Panc1 (cell line): ENCODE data around the gene OR6C2. TPM values are rescaled to one million over a fixed set of nuclear protein-coding genes. Genes with fewer than 3 reads are reported as not detected.

Source experiments
- ATAC-seq: fragments of 200-7000 bp; cut with Tn5 transposase; 2 replicates; pipeline ENCODE4 v1.9.1; 2020; ENCODE audit warnings: mild to moderate bottlenecking, moderate library complexity
- BruUV-seq: library from RNA; stranded (reverse); fragments of 400-500 nt; replicated peaks from 2 replicates; lab custom pipeline; 2021; lab: Mats Ljungman, UMichigan
- CTCF ChIA-PET: fragments of 300-600 bp; sonication (Branson Sonifier 250); formaldehyde crosslinking; loops from one replicate; lab custom pipeline; 2022; ENCODE audit warnings: antibody characterized with exemption; lab: Charles Lee
- POLR2A ChIA-PET: fragments of 300-600 bp; sonication (Branson Sonifier 250); formaldehyde crosslinking; loops from one replicate; lab custom pipeline; 2022; ENCODE audit warnings: antibody characterized with exemption; lab: Charles Lee
- DNase-seq: peaks from one replicate; pipeline ENCODE4 v3.0.0-alpha.2; 2010; ENCODE audit warnings: low read depth, low spot score
- H3K27ac ChIP-seq: 2 replicates; pipeline ENCODE4 v1.5.1; 2011; ENCODE audit warnings: mild to moderate bottlenecking, low read length, inconsistent platforms
- H3K27me3 ChIP-seq: fragments of 200-500 bp; sonication (Bioruptor generic); 2 replicates; pipeline ENCODE4 v1.6.0; 2014; ENCODE audit warnings: low read length, inconsistent platforms; ENCODE audit not compliant: control insufficient read depth, insufficient read depth
- H3K36me3 ChIP-seq: fragments of 200-500 bp; sonication (Bioruptor generic); 2 replicates; pipeline ENCODE4 v1.5.1; 2014; ENCODE audit warnings: inconsistent platforms, mild to moderate bottlenecking, low read length, moderate library complexity; ENCODE audit not compliant: control insufficient read depth, insufficient read depth
- H3K4me1 ChIP-seq: 2 replicates; pipeline ENCODE4 v1.5.1; 2011; ENCODE audit warnings: inconsistent platforms, mild to moderate bottlenecking, low read length, moderate library complexity; ENCODE audit not compliant: control insufficient read depth, insufficient read depth
- H3K4me3 ChIP-seq, 2 experiments: 2 replicates each; pipeline ENCODE4 v1.5.1; 2011 to 2012; ENCODE audit warnings: low read depth in 2 of 2, low read length in 2 of 2, mild to moderate bottlenecking in 2 of 2, inconsistent platforms in 1 of 2, moderate library complexity in 1 of 2
- H3K9me3 ChIP-seq: fragments of 200-500 bp; sonication (Bioruptor generic); 2 replicates; pipeline ENCODE4 v1.5.1; 2014; ENCODE audit warnings: low read depth, mild to moderate bottlenecking, inconsistent platforms, low read length, moderate library complexity; ENCODE audit not compliant: control insufficient read depth, insufficient read depth
- POLR2AphosphoS5 ChIP-seq: IDR thresholded peaks from 2 replicates; pipeline ENCODE4 v1.6.1; 2012; ENCODE audit warnings: mild to moderate bottlenecking, low read depth, low read length, moderate library complexity
- SIN3A ChIP-seq: IDR thresholded peaks from 2 replicates; pipeline ENCODE4 v1.6.1; 2012; ENCODE audit warnings: low read depth, mild to moderate bottlenecking, low read length, moderate library complexity, borderline replicate concordance; ENCODE audit not compliant: insufficient read depth
- TCF7L2 ChIP-seq: IDR thresholded peaks from 2 replicates; pipeline ENCODE4 v1.6.1; 2011; ENCODE audit warnings: mild to moderate bottlenecking, low read depth, low read length, inconsistent platforms
- in situ Hi-C: cut with HindIII; loops from 2 replicates; pipeline ENCODE4 v1.10.0; 2016; ENCODE audit warnings: low sequenced_read_pairs, low pct_unique_long_range_greater_than_20kb
- intact Hi-C: fragments of 100-400 bp; cut with micrococcal nuclease; formaldehyde crosslinking; loops from one replicate; pipeline ENCODE4 v1.10.0; 2022; ENCODE audit not compliant: unreplicated experiment
- total RNA-seq: library from RNA; stranded (reverse); gene quantifications from one replicate; pipeline ENCODE4 v1.2.1, GENCODE V29; 2021; ENCODE audit not compliant: unreplicated experiment
- TF ChIP-seq, protein P1 (sequence below), 2 experiments: IDR thresholded peaks; 2 replicates each; pipeline ENCODE4 v1.6.1; 2011 to 2012; ENCODE audit warnings: low read depth in 2 of 2, control low read depth in 1 of 2, low read length in 1 of 2, mild to moderate bottlenecking in 1 of 2, moderate library complexity in 1 of 2; ENCODE audit not compliant: insufficient read depth in 1 of 2
- TF ChIP-seq, protein P2 (sequence below): fragments of 450-650 bp; IDR thresholded peaks from 2 replicates; pipeline ENCODE4 v1.5.1; 2017; ENCODE audit warnings: mild to moderate bottlenecking

OR6C2 gene
- total RNA-seq, 1 experiment from 2014 or later: not detected

DNA sequence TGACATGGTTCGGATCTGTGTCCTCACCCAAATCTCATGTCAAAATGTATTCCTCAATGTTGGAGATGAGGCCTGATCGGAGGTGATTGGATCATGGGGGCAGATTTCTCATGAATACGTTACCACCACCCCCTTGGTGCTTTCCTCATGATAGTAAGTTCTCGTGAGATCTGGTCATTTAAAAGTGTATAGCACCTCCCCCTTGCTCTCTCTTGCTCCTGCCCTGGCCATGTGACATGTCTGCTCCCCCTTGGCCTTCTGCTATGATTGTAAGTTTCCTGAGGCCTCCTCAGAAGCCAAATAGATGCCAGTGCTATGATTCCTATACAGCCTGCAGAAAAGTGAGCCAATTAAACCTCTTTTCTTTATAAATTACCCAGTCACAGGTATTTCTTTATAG is 55.4 kb downstream of the OR6C2 start:
- intact Hi-C loops: no loop called here
- ChIA-PET CTCF (no interaction called here), POLR2A (no interaction called here)
- TF ChIP-seq TCF7L2: no peak
- no peak for TF ChIP-seq SIN3A
- TF ChIP-seq, protein P1, sequence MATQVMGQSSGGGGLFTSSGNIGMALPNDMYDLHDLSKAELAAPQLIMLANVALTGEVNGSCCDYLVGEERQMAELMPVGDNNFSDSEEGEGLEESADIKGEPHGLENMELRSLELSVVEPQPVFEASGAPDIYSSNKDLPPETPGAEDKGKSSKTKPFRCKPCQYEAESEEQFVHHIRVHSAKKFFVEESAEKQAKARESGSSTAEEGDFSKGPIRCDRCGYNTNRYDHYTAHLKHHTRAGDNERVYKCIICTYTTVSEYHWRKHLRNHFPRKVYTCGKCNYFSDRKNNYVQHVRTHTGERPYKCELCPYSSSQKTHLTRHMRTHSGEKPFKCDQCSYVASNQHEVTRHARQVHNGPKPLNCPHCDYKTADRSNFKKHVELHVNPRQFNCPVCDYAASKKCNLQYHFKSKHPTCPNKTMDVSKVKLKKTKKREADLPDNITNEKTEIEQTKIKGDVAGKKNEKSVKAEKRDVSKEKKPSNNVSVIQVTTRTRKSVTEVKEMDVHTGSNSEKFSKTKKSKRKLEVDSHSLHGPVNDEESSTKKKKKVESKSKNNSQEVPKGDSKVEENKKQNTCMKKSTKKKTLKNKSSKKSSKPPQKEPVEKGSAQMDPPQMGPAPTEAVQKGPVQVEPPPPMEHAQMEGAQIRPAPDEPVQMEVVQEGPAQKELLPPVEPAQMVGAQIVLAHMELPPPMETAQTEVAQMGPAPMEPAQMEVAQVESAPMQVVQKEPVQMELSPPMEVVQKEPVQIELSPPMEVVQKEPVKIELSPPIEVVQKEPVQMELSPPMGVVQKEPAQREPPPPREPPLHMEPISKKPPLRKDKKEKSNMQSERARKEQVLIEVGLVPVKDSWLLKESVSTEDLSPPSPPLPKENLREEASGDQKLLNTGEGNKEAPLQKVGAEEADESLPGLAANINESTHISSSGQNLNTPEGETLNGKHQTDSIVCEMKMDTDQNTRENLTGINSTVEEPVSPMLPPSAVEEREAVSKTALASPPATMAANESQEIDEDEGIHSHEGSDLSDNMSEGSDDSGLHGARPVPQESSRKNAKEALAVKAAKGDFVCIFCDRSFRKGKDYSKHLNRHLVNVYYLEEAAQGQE (IDR thresholded peaks at IDR 0.05; ENCODE audit: insufficient read depth in 1 of 2, low read depth in 2 of 2, low read length in 1 of 2): no peak
- TF ChIP-seq POLR2AphosphoS5: no peak
- TF ChIP-seq, protein P2, sequence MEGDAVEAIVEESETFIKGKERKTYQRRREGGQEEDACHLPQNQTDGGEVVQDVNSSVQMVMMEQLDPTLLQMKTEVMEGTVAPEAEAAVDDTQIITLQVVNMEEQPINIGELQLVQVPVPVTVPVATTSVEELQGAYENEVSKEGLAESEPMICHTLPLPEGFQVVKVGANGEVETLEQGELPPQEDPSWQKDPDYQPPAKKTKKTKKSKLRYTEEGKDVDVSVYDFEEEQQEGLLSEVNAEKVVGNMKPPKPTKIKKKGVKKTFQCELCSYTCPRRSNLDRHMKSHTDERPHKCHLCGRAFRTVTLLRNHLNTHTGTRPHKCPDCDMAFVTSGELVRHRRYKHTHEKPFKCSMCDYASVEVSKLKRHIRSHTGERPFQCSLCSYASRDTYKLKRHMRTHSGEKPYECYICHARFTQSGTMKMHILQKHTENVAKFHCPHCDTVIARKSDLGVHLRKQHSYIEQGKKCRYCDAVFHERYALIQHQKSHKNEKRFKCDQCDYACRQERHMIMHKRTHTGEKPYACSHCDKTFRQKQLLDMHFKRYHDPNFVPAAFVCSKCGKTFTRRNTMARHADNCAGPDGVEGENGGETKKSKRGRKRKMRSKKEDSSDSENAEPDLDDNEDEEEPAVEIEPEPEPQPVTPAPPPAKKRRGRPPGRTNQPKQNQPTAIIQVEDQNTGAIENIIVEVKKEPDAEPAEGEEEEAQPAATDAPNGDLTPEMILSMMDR: no peak
- ATAC-seq (no peak), DNase-seq (no peak)
- H3K36me3 ChIP-seq: no peaks in the 10 kb centered on the region
- no peaks in the 10 kb centered on the region for H3K9me3 ChIP-seq
- no peaks in the 10 kb centered on the region for H3K4me1 ChIP-seq
- peaks cover 2% of the 10 kb centered on the region; the same call in 1 of the 2 replicates for H3K27me3 ChIP-seq
- no TSS peak for BruUV-seq
- H3K27ac ChIP-seq: no peak overlapping the region
- no peak overlapping the region for H3K4me3 ChIP-seq
- in situ Hi-C loops: no loop called here

DNA sequence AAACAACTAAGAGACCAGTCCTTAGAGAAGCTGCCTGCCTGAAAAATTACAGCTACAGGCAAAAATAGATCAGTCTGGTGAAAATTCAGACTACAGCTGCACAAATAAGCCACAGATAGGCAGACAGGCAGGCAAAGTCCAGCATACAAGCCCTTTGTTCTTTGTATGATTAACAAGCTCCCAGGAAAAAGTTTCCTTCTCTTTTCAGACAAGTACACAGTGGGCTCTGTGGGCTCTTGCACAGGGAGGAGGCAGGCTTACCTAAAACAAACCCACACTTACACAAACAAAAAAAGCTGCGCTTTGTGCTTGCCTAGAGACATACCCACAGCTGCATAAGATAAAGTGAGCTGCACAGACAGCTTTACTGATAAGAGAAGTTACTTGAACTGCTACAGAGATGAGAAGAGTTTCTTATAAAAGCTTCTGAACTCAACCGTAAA is 56.0 kb downstream of the OR6C2 start:
- Histone ChIP-seq H3K27me3 (peaks cover 2% of the 10 kb centered on the region; the same call in 1 of the 2 replicates), H3K4me1 (no peaks in the 10 kb centered on the region), H3K36me3 (no peaks in the 10 kb centered on the region), H3K27ac (no peak overlapping the region), H3K9me3 (no peaks in the 10 kb centered on the region), H3K4me3 (no peak overlapping the region)
- no TSS peak for BruUV-seq
- POLR2A ChIA-PET: no interaction called here
- in situ Hi-C loops (no loop called here), intact Hi-C loops (no loop called here)
- no peak for DNase-seq
- CTCF ChIA-PET: no interaction called here
- TF ChIP-seq SIN3A (no peak), TCF7L2 (no peak), POLR2AphosphoS5 (no peak)
- TF ChIP-seq, protein P1 (IDR thresholded peaks at IDR 0.05; ENCODE audit: insufficient read depth in 1 of 2, low read depth in 2 of 2, low read length in 1 of 2): no peak
- TF ChIP-seq, protein P2: no peak
- ATAC-seq: no peak
